NCI-H748 treated with DMSO at 0.1 percent for 48 hours (cell line): Measurements from ENCODE around the gene GADD45B.
"Not testable (repeated sequence)": the region's sequence is repeated elsewhere in the genome, so short reads cannot be mapped to it uniquely, and the experiment has no call there.

Experiments used
- DNase-seq: peaks from one replicate; lab custom pipeline; 2025; lab: John Stamatoyannopoulos, UW

GADD45B gene

DNA sequence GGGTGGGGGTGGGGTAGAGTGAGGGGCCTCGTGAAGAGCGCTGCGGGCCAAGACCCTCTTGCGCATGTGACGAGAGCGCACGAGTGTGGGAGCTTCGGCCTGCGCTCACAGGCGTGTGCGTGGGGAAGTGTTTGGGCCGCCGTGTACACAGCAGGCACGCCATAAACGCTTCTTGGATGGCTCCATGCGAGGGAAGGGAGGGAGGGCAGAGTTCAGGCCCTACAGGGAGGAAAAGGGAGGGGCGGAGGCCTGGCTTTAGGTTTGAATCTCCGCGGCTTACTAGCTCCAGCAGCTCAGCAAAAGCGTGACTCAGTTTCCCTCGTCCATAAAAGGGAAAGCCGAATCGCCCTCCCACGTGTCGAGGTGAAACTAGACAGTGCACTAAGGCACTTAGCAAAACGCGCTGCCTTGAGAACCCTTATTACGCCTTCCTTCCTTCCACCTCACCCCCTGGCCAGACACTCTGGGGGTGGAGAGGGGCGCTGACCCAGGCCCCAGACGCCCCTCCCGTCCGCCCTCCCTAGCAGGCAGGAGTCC, 12.5 kb downstream of the GADD45B start:
- DNase-seq: no peak

DNA sequence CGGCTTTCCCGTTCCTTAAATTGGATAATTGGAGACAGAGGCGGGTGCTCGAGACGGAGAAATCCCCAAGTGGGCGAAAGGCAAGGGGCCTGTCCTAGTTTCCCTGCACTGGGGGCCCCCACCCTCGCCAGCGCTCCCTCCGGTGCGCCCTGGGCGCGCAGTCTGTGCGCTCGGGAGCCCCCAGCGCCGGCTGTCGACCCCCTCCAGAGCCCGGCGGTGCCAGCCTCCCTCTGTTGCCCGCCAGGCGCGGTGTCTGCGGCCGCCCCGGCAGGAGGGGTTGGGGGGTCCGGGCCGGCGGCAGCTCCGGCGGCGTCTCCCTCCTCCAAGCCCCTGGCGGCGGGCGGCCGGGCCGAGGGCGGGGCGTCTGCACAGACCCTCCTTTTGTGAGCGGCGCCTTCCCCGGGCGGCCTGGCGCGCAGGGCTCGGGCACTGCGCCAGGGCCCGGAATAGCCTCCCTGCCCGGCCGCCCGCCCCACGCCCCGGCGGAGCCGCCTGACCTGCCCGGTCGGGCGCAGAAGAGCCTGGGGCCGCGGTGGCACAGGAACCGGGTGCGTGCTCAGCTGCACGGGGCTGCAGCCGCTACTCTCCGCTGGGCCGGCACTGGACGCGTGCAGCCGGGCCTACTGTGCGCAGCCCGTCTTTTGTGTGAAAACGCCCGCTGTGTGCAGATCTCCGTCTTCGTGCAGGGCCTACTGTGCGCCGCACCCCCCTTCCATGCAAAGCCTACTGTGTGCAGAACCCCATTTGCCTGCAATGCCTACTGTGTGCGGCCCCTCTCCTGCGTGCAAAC, 13.2 kb downstream of the GADD45B start:
- no peak for DNase-seq

GRCh38 chr19:2490659-2491058, 14.7 kb downstream of the GADD45B start:
- no peak for DNase-seq

DNA sequence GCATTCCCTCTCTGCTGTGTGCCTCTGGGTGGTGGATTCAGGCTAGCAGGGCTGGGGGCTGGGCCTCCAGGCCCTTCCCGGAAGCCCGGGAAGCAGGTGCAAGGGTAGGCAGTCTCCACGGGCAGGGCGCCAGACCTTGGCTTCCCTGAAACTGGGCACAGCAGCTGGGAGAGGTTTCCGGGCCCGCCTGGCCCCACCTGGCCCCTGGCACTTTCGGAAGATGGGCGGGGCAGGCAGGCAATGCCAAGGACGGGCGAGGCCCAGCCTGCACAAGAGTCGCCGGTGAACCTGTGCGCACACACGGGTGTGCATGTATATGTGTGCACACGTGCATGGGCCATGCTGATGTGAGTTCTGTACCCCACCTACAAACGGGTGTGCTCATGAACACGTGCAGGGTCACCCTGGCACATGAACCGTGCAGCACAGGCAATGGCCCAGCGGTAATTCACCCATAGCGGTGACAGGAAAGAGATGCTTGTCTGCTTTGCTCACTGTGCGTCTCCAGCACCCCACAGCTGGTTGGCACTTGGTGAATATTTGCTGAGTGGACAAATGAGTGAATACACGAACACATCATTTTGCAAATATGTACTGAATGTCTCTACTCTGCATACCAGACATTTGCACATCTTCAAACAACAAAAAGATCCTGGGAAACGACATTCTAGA, 15.3 kb downstream of the GADD45B start:
- peak; percentile 8 for DNase-seq

DNA sequence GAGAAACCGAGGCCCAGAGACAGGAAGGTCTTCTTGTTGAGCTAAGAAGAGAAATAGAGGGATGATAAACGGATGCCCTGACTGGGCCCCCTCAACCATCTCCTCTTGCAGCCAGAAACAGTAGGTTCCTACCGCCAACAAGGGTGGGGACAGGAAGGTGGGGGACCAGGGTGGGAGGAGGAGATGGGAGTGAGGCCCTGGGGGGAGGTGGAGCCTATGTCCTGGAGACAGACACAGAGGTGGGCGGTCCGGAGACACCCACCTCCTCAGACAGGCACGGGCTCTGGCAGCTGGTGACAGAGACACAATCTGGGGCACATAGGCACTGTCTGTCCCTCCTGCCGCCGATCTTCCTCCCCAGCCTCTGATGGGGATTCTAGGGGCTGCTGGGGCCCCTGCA, 16.9 kb downstream of the GADD45B start:
- DNase-seq: no peak

- DNase-seq: not testable (repeated sequence)
Measured at GRCh38 chr19:2493448-2493847, 17.5 kb downstream of the GADD45B start.

DNA sequence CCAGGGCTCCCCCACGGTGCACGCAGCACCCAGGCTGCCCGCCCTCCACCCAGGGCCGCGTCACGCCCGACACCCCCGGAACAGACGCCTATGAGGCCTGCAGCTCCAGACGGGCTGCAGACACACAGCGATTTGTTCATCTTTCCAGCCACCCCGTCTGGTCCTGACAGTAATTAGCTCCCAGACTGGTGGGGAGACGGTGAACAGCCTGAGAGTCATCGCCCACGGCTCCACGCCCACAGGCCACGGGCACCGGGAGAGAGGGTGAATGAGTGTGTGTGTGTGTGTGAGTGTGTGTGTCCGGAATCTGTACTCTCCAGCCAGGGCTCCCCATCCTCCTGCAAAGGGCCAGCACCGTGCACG, 18.1 kb downstream of the GADD45B start:
- no peak for DNase-seq

GRCh38 chr19:2494447-2495129, 18.7 kb downstream of the GADD45B start:
- DNase-seq: no peak

DNA sequence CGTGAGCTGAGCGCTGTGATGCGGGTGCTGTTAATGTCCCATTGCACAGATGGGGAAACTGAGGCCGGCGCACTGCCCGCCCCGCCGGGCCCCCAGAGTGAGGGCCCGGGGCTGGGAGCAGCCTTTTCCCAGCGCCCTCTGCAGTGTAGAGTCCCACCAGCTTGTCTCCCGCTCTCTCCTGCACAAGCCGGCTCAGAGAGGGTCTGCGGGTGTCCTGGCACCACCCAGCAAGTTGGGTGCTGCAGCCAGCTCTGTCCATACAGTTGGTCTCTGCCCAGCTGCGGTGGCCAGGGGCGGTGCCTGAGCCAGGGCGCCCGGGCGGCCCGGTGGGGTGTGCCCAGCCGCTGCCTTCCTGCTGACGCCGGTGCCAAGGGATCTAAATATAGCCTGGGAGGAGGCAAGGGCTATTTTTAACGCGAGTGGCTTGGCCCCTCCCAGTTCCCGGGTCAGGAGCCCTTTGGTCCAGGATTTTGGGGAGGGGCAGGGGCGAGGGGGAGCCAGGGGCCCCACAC, 19.3 kb downstream of the GADD45B start:
- DNase-seq: no peak

DNA sequence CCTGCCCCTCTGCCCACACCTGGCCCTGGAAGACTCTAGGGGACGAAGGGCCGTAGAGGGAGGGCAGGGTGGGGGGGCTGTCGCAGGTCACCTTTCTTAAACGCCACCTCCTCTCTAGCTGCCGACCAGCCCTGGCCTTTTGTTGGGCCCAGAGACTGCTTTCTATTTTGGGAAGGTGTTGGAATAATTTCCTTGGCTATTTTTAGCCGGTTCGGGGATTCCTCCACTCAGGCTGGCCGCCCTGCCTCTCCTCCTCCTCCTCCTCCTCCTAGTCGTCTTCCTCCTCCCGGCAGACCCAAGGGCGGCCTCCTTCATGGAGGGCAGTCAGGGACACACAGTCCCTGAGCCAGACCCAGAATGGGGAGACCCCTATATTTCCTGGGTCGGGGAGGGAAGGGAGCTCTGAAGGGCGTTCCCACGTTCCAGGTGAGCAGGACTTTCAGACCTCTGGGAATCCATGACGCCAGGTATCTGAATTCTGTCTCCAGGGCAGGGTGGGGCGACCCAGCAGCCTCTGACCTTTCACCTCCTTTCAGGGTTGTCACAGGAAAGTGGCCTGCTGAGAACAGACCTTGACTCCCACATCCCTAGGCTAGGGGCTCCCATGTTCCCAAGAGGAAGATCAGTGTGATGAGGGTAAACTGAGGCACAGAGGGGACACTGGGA, 19.9 kb downstream of the GADD45B start:
- no peak for DNase-seq

- DNase-seq: no peak
Measured at GRCh38 chr19:2497186-2497585, 21.3 kb downstream of the GADD45B start.

DNA sequence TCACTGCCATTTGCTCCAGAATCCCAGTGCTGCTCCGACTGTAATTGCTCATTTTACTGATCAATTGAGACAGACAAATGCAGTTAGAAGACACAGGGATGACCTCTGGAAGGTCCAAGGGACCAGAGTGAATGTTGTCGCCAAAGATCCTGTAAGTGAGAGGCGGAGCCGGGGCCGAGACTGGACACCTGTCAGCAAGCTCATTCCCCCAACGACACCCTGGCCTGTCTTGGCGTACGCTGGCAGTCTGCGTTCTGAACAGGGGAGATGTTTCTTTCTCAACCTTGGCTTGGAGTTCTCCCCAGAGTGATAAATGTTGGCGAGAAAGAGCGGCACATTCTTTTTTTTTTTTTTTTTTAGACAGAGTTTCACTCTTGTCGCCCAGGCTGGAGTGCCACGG, 24.2 kb downstream of the GADD45B start:
- no peak for DNase-seq

- DNase-seq: no peak
Measured at GRCh38 chr19:2500841-2501261, 24.9 kb downstream of the GADD45B start.

DNA sequence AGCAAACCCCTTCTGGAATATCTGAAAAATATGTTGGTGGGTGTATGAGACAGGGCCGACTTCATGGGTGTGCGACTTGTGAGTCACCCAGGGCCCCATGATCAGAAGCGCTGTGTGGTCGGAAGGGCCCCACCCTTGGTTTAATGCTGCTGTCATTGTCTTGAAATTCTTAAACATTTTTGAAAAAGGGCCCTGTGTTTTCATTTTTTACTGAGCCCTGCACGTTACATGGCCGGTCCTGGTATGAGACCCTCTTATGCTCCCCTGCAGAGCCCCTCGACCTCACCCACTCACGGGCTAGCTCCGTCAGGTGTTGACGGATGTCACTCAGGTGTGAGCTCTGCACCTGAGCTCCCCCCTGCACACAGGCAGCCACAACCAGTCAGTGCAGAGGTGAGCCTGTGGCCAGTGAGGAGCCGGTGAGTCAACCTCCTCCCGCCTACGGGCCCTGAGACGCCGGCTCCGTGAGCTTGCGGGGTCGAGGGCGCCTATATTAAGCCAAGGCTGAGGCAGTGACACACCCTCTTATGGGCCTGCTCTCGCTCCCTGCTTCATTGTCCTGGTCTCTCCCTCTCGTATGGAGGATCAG, 27.7 kb downstream of the GADD45B start:
- no peak for DNase-seq

GRCh38 chr19:2506656-2507055, 30.7 kb downstream of the GADD45B start:
- not testable (repeated sequence) for DNase-seq

GRCh38 chr19:2507109-2507508, 31.2 kb downstream of the GADD45B start:
- DNase-seq: peak; percentile 78

DNA sequence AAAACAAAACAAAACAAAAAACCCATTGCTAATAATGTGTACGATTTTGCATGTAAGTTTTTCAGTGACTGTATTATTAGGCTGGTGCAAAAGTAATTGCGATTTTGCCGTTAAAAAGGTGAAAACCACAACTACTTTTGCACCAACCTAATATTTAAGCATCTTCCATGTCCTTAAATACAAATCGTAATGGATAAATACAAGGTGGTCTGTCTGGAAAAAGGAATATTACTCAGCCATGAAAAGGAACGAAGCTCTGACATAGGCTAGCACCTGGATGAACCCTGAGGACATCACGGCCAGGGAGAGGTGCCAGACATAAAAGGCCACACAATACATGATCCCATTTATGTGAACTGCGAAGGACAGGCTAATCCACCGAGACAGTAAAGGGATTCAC, 33.2 kb downstream of the GADD45B start:
- no peak for DNase-seq

DNA sequence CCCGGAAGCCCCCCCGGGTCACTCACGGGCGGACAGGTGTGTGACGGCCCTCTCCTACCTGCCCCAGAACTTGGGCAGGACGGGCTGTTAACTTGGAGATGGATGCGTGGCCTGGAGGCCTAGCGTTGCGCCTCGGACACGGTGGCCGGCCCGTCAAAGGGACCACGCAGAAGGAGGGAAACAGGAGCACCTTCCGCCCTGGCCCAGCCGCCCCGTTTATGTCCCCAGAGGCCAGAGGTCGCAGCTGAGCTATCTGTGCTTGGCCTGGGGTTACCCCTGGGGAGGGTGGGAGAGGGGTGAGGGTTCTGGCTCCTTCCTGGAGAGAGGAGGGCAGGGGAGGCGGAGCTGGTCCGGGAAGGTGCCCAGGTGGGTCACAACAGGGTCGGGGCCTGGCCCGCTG, 35.6 kb downstream of the GADD45B start:
- no peak for DNase-seq

- DNase-seq: no peak
Measured at GRCh38 chr19:2511991-2512390, 36.1 kb downstream of the GADD45B start.

- DNase-seq: no peak
Measured at GRCh38 chr19:2512523-2513431, 36.9 kb downstream of the GADD45B start.
